ENCODE data around the gene PEX12.
"Not testable (repeated sequence)": the region's sequence is repeated elsewhere in the genome, so short reads cannot be mapped to it uniquely, and the experiment has no call there.

The PEX12 gene

GRCh38 chr17:35578197-35578928 is at the start of gene PEX12:
Gene PEX12 (minus strand): TSS chr17:35578571. CDS start chr17:35578021, 550 bp downstream.
- peak; percentile 84 for DNase-seq (ENCODE audit: low read depth)

- no peak for DNase-seq (ENCODE audit: low read depth)
These were observed 49.0 kb upstream of the PEX12 start for GRCh38 chr17:35627417-35627816.

- no peak for DNase-seq (ENCODE audit: low read depth)
These were observed 43.4 kb upstream of the PEX12 start for GRCh38 chr17:35621768-35622167.

GRCh38 chr17:35618628-35619027 is 40.3 kb upstream of the PEX12 start:
- DNase-seq (ENCODE audit: low read depth): no peak

- DNase-seq (ENCODE audit: low read depth): no peak
These were observed 39.1 kb upstream of the PEX12 start for GRCh38 chr17:35617505-35617904.

GRCh38 chr17:35616536-35616935 is 38.2 kb upstream of the PEX12 start:
- DNase-seq (ENCODE audit: low read depth): no peak

- DNase-seq (ENCODE audit: low read depth): no peak
These were observed 36.4 kb upstream of the PEX12 start for GRCh38 chr17:35614810-35615209.

GRCh38 chr17:35612924-35613521 is 34.7 kb upstream of the PEX12 start:
- peak; percentile 8 for DNase-seq (ENCODE audit: low read depth)

- DNase-seq (ENCODE audit: low read depth): not testable (repeated sequence)
These were observed 32.4 kb upstream of the PEX12 start for GRCh38 chr17:35610746-35611145.

GRCh38 chr17:35609831-35610230 is 31.5 kb upstream of the PEX12 start:
- DNase-seq (ENCODE audit: low read depth): no peak

- DNase-seq (ENCODE audit: low read depth): no peak
These were observed 29.0 kb upstream of the PEX12 start for GRCh38 chr17:35607239-35607847.

- no peak for DNase-seq (ENCODE audit: low read depth)
These were observed 27.3 kb upstream of the PEX12 start for GRCh38 chr17:35605678-35606077.

- no peak for DNase-seq (ENCODE audit: low read depth)
These were observed 25.3 kb upstream of the PEX12 start for GRCh38 chr17:35603674-35604073.

GRCh38 chr17:35597604-35598003 is 19.2 kb upstream of the PEX12 start:
- no peak for DNase-seq (ENCODE audit: low read depth)

GRCh38 chr17:35596530-35597233 is 18.3 kb upstream of the PEX12 start:
- DNase-seq (ENCODE audit: low read depth): no peak

- no peak for DNase-seq (ENCODE audit: low read depth)
These were observed 17.7 kb upstream of the PEX12 start for GRCh38 chr17:35596072-35596471.

GRCh38 chr17:35588196-35588920 is 10.0 kb upstream of the PEX12 start:
- no peak for DNase-seq (ENCODE audit: low read depth)

GRCh38 chr17:35587074-35587961 is 8.9 kb upstream of the PEX12 start, which contains the start of gene AP2B1:
Gene AP2B1 (plus strand): TSS chr17:35587322. CDS start chr17:35594031, 6,709 bp downstream.
- peak; percentile 97 for DNase-seq (ENCODE audit: low read depth)

- DNase-seq (ENCODE audit: low read depth): no peak
These were observed 8.2 kb upstream of the PEX12 start for GRCh38 chr17:35586569-35587073.

- no peak for DNase-seq (ENCODE audit: low read depth)
These were observed 5.7 kb upstream of the PEX12 start for GRCh38 chr17:35584061-35584460.
